GM23338 (cell line): ENCODE data around the gene ASPDH. TPM values are rescaled to one million over a fixed set of nuclear protein-coding genes. Genes with fewer than 3 reads are reported as not detected.

ENCODE experiments used
- ATAC-seq: fragments of 200-7000 bp; cut with Tn5 transposase; 3 replicates; pipeline ENCODE4 v1.9.1; 2020
- DNase-seq: peaks from one replicate; pipeline ENCODE4 v3.0.0-alpha.2; 2015; ENCODE audit warnings: low spot score
- H2AFZ ChIP-seq: fragments of 200-600 bp; sonication (generic); 2 replicates; pipeline ENCODE4 v1.8.0; 2016; ENCODE audit warnings: antibody characterized with exemption, mild to moderate bottlenecking, moderate library complexity
- H3F3A ChIP-seq: fragments of 200-600 bp; sonication (generic); replicated peaks from 2 replicates; pipeline ENCODE4 v1.8.0; 2017; ENCODE audit warnings: antibody characterized with exemption, mixed run types, low read depth
- H3K27ac ChIP-seq: fragments of 200-600 bp; sonication (generic); 2 replicates; pipeline ENCODE4 v1.6.1; 2016; ENCODE audit warnings: low read depth
- H3K27me3 ChIP-seq: fragments of 200-600 bp; sonication (generic); 2 replicates; pipeline ENCODE4 v1.8.0; 2016; ENCODE audit warnings: mild to moderate bottlenecking, mixed run types, moderate library complexity; ENCODE audit not compliant: insufficient read depth
- H3K36me3 ChIP-seq: fragments of 200-600 bp; sonication (generic); 2 replicates; pipeline ENCODE4 v1.8.0; 2016; ENCODE audit warnings: mild to moderate bottlenecking; ENCODE audit not compliant: insufficient read depth
- H3K4me1 ChIP-seq: fragments of 200-600 bp; sonication (generic); 2 replicates; pipeline ENCODE4 v1.8.0; 2016; ENCODE audit warnings: mild to moderate bottlenecking, moderate library complexity; ENCODE audit not compliant: insufficient read depth
- H3K4me2 ChIP-seq: fragments of 200-600 bp; sonication (generic); 2 replicates; pipeline ENCODE4 v1.7.1; 2017; ENCODE audit warnings: mixed run types
- H3K4me3 ChIP-seq: fragments of 200-600 bp; sonication (generic); 2 replicates; pipeline ENCODE4 v1.6.1; 2016; ENCODE audit warnings: mixed run types
- H3K79me2 ChIP-seq: fragments of 200-600 bp; sonication (generic); replicated peaks from 2 replicates; pipeline ENCODE4 v1.8.0; 2017; ENCODE audit warnings: mild to moderate bottlenecking; ENCODE audit not compliant: insufficient read depth
- H3K9me2 ChIP-seq: fragments of 200-600 bp; sonication (generic); 2 replicates; pipeline ENCODE4 v1.8.0; 2017; ENCODE audit not compliant: insufficient read depth
- H4K20me1 ChIP-seq: fragments of 200-600 bp; sonication (generic); replicated peaks from 2 replicates; pipeline ENCODE4 v1.8.0; 2017; ENCODE audit warnings: mild to moderate bottlenecking; ENCODE audit not compliant: insufficient read depth
- H3K27ac Mint-ChIP-seq: 2 replicates; pipeline ENCODE4 v1.8.0; 2020; ENCODE audit warnings: inconsistent platforms, mild to moderate bottlenecking, moderate library complexity, mixed read lengths
- H3K27me3 Mint-ChIP-seq: 3 replicates; pipeline ENCODE4 v1.8.0; 2022; ENCODE audit warnings: low read depth, mild to moderate bottlenecking, moderate library complexity, mixed read lengths, inconsistent platforms; ENCODE audit not compliant: insufficient read depth, poor library complexity
- H3K36me3 Mint-ChIP-seq: 3 replicates; pipeline ENCODE4 v1.8.0; 2021; ENCODE audit warnings: low read depth, mild to moderate bottlenecking, inconsistent platforms, moderate library complexity, mixed read lengths
- H3K4me1 Mint-ChIP-seq: 3 replicates; pipeline ENCODE4 v1.8.0; 2020; ENCODE audit warnings: mild to moderate bottlenecking, inconsistent platforms, mixed read lengths
- H3K4me3 Mint-ChIP-seq: 3 replicates; pipeline ENCODE4 v1.8.0; 2021; ENCODE audit warnings: moderate library complexity, mild to moderate bottlenecking, inconsistent platforms, mixed read lengths
- H3K9me3 Mint-ChIP-seq: 3 replicates; pipeline ENCODE4 v1.8.0; 2020; ENCODE audit warnings: moderate library complexity, mild to moderate bottlenecking, inconsistent platforms, mixed read lengths
- CREB1 ChIP-seq: fragments of 250-450 bp; sonication (Bioruptor Pico); IDR thresholded peaks from 2 replicates; pipeline ENCODE4 v1.5.0; 2020; ENCODE audit warnings: low read depth, mild to moderate bottlenecking, moderate library complexity
- EZH2phosphoT487 ChIP-seq: fragments of 200-600 bp; sonication (generic); IDR thresholded peaks from one replicate; pipeline ENCODE4 v1.8.1; 2018; ENCODE audit warnings: antibody characterized with exemption; ENCODE audit not compliant: unreplicated experiment
- POLR2AphosphoS5 ChIP-seq: IDR thresholded peaks from 2 replicates; pipeline ENCODE4 v1.6.1; 2016; ENCODE audit warnings: antibody characterized with exemption, low read depth
- polyA plus RNA-seq: library from polyadenylated mRNA; unstranded; fragments of >200 nt; fragmentation: Nextera tagmentation; extraction: Ambion mirVana; gene quantifications from 2 replicates; pipeline ENCODE4 v1.2.1, GENCODE V29; 2016
- total RNA-seq: library from RNA; depleted of rRNA; stranded (reverse); fragments of >200 nt; shearing (Covaris generic); gene quantifications from 2 replicates; pipeline ENCODE4 v1.2.3, GENCODE V29; 2014
- TF ChIP-seq, protein P1 (sequence below), 2 experiments: fragments of 200-600 bp in 1 of 2; sonication (generic) in 1 of 2; conservative IDR thresholded peaks; 2 replicates each; pipeline versions ENCODE4 v1.5.1 to v1.6.1; 2016 to 2017; ENCODE audit warnings: antibody characterized with exemption in 2 of 2, low read depth in 2 of 2, mild to moderate bottlenecking in 2 of 2, moderate library complexity in 1 of 2
- TF ChIP-seq, protein P2 (sequence below): fragments of 250-450 bp; sonication (Bioruptor Pico); IDR thresholded peaks from 2 replicates; pipeline ENCODE4 v1.5.0; 2020; ENCODE audit warnings: mild to moderate bottlenecking, moderate library complexity

Gene ASPDH
- total and polyA plus RNA-seq, 2 experiments from 2014 or later, result not detected

DNA sequence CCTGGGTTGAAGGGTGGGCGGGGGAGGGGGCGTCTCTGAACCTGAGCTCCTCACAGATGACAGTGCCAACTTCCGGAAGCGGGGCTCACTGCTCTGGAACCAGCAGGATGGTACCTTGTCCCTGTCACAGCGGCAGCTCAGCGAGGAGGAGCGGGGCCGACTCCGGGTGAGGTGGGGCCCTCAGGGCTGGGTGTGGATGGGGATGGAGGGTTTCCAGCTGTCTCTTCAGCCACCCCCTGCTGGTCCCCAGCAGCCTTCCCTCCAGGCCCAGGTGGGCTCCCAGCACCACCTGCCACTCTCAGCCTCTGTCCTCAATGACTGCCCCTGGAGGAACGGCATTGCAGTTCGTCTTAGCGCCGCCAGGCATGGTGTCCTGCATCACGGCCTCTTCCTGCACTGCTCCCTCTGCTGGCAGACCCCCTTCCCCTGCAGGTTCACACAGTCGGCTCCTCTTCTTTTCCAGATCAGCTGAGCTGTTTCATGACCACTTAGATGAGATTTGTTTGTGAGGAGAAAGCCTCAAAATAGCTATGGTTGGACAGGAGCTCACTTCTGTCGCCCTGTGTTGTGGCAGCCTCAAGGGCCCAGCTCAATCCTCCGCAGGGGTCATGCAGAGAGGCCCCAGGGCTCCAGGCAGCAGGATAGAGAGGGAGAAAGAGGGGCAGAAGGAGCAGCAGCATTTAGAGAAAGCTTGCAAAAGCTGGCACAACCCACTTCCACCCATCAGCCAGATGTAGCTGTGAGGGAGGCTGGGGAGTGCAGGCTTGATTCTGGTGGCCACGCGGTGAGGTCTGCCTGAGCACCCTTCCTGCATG lies 34.6 kb downstream of the ASPDH start:
- Histone ChIP-seq H3K4me1 (peaks cover 10% of the 10 kb centered on the region; the same call in 1 of the 2 replicates), H3K4me3 (no peak overlapping the region), H3K79me2 (peaks cover 25% of the 10 kb centered on the region), H3K36me3 (peaks cover 3% of the 10 kb centered on the region; the same call in 1 of the 2 replicates), H3F3A (0 out of 2 replicates have a peak, but pooled peaks cover 2% of the 10 kb centered on the region), H3K9me2 (no peaks in the 10 kb centered on the region), H3K27ac (no peak overlapping the region), H2AFZ (no peak overlapping the region), H3K27me3 (no peaks in the 10 kb centered on the region), H4K20me1 (no peaks in the 10 kb centered on the region; the same call in 1 of the 2 replicates), H3K4me2 (no peak overlapping the region)
- peak; percentile 89 for DNase-seq
- Mint-ChIP-seq H3K36me3 (peaks cover 40% of the 10 kb centered on the region), H3K27ac (no peak overlapping the region), H3K4me3 (no peak overlapping the region), H3K27me3 (peaks cover 8% of the 10 kb centered on the region), H3K9me3 (peaks cover 91% of the 10 kb centered on the region), H3K4me1 (no peaks in the 10 kb centered on the region; the same call in 2 of the 3 replicates)
- TF ChIP-seq POLR2AphosphoS5 (no peak), EZH2phosphoT487 (no peak), CREB1 (CRISPR knock-in tag) (no peak)
- TF ChIP-seq, protein P1, sequence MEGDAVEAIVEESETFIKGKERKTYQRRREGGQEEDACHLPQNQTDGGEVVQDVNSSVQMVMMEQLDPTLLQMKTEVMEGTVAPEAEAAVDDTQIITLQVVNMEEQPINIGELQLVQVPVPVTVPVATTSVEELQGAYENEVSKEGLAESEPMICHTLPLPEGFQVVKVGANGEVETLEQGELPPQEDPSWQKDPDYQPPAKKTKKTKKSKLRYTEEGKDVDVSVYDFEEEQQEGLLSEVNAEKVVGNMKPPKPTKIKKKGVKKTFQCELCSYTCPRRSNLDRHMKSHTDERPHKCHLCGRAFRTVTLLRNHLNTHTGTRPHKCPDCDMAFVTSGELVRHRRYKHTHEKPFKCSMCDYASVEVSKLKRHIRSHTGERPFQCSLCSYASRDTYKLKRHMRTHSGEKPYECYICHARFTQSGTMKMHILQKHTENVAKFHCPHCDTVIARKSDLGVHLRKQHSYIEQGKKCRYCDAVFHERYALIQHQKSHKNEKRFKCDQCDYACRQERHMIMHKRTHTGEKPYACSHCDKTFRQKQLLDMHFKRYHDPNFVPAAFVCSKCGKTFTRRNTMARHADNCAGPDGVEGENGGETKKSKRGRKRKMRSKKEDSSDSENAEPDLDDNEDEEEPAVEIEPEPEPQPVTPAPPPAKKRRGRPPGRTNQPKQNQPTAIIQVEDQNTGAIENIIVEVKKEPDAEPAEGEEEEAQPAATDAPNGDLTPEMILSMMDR (conservative IDR thresholded peaks at IDR 0.05; ENCODE audit: low read depth in 2 of 2), result peak; percentile 80 to 85
- TF ChIP-seq, protein P2, sequence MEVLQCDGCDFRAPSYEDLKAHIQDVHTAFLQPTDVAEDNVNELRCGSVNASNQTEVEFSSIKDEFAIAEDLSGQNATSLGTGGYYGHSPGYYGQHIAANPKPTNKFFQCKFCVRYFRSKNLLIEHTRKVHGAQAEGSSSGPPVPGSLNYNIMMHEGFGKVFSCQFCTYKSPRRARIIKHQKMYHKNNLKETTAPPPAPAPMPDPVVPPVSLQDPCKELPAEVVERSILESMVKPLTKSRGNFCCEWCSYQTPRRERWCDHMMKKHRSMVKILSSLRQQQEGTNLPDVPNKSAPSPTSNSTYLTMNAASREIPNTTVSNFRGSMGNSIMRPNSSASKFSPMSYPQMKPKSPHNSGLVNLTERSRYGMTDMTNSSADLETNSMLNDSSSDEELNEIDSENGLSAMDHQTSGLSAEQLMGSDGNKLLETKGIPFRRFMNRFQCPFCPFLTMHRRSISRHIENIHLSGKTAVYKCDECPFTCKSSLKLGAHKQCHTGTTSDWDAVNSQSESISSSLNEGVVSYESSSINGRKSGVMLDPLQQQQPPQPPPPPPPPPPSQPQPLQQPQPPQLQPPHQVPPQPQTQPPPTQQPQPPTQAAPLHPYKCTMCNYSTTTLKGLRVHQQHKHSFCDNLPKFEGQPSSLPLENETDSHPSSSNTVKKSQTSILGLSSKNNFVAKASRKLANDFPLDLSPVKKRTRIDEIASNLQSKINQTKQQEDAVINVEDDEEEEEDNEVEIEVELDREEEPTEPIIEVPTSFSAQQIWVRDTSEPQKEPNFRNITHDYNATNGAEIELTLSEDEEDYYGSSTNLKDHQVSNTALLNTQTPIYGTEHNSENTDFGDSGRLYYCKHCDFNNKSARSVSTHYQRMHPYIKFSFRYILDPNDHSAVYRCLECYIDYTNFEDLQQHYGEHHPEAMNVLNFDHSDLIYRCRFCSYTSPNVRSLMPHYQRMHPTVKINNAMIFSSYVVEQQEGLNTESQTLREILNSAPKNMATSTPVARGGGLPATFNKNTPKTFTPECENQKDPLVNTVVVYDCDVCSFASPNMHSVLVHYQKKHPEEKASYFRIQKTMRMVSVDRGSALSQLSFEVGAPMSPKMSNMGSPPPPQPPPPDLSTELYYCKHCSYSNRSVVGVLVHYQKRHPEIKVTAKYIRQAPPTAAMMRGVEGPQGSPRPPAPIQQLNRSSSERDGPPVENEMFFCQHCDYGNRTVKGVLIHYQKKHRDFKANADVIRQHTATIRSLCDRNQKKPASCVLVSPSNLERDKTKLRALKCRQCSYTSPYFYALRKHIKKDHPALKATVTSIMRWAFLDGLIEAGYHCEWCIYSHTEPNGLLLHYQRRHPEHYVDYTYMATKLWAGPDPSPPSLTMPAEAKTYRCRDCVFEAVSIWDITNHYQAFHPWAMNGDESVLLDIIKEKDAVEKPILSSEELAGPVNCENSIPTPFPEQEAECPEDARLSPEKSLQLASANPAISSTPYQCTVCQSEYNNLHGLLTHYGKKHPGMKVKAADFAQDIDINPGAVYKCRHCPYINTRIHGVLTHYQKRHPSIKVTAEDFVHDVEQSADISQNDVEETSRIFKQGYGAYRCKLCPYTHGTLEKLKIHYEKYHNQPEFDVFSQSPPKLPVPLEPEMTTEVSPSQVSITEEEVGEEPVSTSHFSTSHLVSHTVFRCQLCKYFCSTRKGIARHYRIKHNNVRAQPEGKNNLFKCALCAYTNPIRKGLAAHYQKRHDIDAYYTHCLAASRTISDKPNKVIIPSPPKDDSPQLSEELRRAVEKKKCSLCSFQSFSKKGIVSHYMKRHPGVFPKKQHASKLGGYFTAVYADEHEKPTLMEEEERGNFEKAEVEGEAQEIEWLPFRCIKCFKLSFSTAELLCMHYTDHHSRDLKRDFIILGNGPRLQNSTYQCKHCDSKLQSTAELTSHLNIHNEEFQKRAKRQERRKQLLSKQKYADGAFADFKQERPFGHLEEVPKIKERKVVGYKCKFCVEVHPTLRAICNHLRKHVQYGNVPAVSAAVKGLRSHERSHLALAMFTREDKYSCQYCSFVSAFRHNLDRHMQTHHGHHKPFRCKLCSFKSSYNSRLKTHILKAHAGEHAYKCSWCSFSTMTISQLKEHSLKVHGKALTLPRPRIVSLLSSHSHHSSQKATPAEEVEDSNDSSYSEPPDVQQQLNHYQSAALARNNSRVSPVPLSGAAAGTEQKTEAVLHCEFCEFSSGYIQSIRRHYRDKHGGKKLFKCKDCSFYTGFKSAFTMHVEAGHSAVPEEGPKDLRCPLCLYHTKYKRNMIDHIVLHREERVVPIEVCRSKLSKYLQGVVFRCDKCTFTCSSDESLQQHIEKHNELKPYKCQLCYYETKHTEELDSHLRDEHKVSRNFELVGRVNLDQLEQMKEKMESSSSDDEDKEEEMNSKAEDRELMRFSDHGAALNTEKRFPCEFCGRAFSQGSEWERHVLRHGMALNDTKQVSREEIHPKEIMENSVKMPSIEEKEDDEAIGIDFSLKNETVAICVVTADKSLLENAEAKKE (CRISPR knock-in tag), result no peak
- no peak; the same call in 2 of the 3 replicates for ATAC-seq
